ENCODE data around the gene STOML1. TPM values are rescaled to one million over a fixed set of nuclear protein-coding genes. Genes with fewer than 3 reads are reported as not detected.
A peak's percentile ranks its signal among the peaks of the same experiment; 100 is the strongest.

The STOML1 gene
- total RNA-seq, 5 donors from 2014 or later (not counting 1 experiment from before 2014, with no cell fraction given) = 5.1 to 13.4 (median 12.0) TPM

GRCh38 chr15:74037171-74038117, 45.3 kb upstream of the STOML1 start:
- 96% methylated on average over 17 of the region's 21 CpGs for WGBS (ENCODE audit: insufficient coverage)
- no peaks in the 10 kb centered on the region for H3K9me3 Mint-ChIP-seq
- CTCF ChIA-PET = interaction anchor here in 1 of 2 donors (1.0 kb wide), 1 partner anchor 64 kb away, joined by 5 read pairs; no protein-coding TSS in a partner anchor
- Histone ChIP-seq H3K36me3 (ENCODE audit: control insufficient read depth in 2 of 2, extremely low read depth in 1 of 2, insufficient read depth in 1 of 2, low read length in 1 of 2) (peaks cover 20 to 54% of the 10 kb centered on the region in 2 donors), H3K27me3 (replicated peaks in 1 of 2; ENCODE audit: control insufficient read depth in 2 of 2, extremely low read depth in 1 of 2, insufficient read depth in 2 of 2, low read length in 1 of 2) (no peaks in the 10 kb centered on the region), H3K4me1 (ENCODE audit: control insufficient read depth in 1 of 2, extremely low read depth in 1 of 2, insufficient read depth in 2 of 2, low read length in 2 of 2) (no peaks in the 10 kb centered on the region), H3K9me3 (no peaks in the 10 kb centered on the region), H3K27ac (ENCODE audit: low read length) (no peak overlapping the region), H3K4me3 (ENCODE audit: control insufficient read depth in 1 of 2, extremely low read depth in 1 of 2, low read length in 1 of 2) (no peak overlapping the region)
- H3K27ac Mint-ChIP-seq = no peak overlapping the region
- H3K27me3 Mint-ChIP-seq = no peaks in the 10 kb centered on the region
- DNase-seq (no peak), ATAC-seq (replicated peaks in 1 of 4) (no peak)
- POLR2A ChIA-PET = interaction anchor here in 1 of 2 donors (0.6 kb wide), 1 partner anchor 11 kb away, joined by 11 read pairs; no protein-coding TSS in a partner anchor
- no peak overlapping the region for H3K4me3 Mint-ChIP-seq
- no peaks in the 10 kb centered on the region for H3K4me1 Mint-ChIP-seq
- peaks cover 42% of the 10 kb centered on the region for H3K36me3 Mint-ChIP-seq

GRCh38 chr15:74036271-74037170, 44.4 kb upstream of the STOML1 start:
- Histone ChIP-seq H3K9me3 (no peaks in the 10 kb centered on the region), H3K27me3 (replicated peaks in 1 of 2; ENCODE audit: control insufficient read depth in 2 of 2, extremely low read depth in 1 of 2, insufficient read depth in 2 of 2, low read length in 1 of 2) (no peaks in the 10 kb centered on the region), H3K36me3 (ENCODE audit: control insufficient read depth in 2 of 2, extremely low read depth in 1 of 2, insufficient read depth in 1 of 2, low read length in 1 of 2) (peaks cover 20 to 62% of the 10 kb centered on the region in 2 donors), H3K4me1 (ENCODE audit: control insufficient read depth in 1 of 2, extremely low read depth in 1 of 2, insufficient read depth in 2 of 2, low read length in 2 of 2) (no peaks in the 10 kb centered on the region), H3K4me3 (ENCODE audit: control insufficient read depth in 1 of 2, extremely low read depth in 1 of 2, low read length in 1 of 2) (no peak overlapping the region), H3K27ac (ENCODE audit: low read length) (no peak overlapping the region)
- Mint-ChIP-seq H3K9me3 (no peaks in the 10 kb centered on the region), H3K4me3 (no peak overlapping the region), H3K27ac (peak overlapping the region in 1 of 2 donors; percentile 39), H3K36me3 (peaks cover 44% of the 10 kb centered on the region), H3K27me3 (no peaks in the 10 kb centered on the region), H3K4me1 (no peaks in the 10 kb centered on the region)
- 97% methylated on average over 16 of the region's 21 CpGs for WGBS (ENCODE audit: insufficient coverage)
- ATAC-seq (replicated peaks in 1 of 4) (no peak), DNase-seq (no peak)
- CTCF ChIA-PET = no interaction called here
- POLR2A ChIA-PET = no interaction called here

GRCh38 chr15:74035121-74036017, 43.3 kb upstream of the STOML1 start:
- no peak overlapping the region for H3K27ac ChIP-seq (ENCODE audit: low read length)
- POLR2A ChIA-PET = no interaction called here
- Mint-ChIP-seq H3K9me3 (no peaks in the 10 kb centered on the region), H3K27me3 (no peaks in the 10 kb centered on the region), H3K4me3 (no peak overlapping the region), H3K36me3 (peaks cover 47% of the 10 kb centered on the region), H3K4me1 (no peaks in the 10 kb centered on the region), H3K27ac (no peak overlapping the region)
- no peak for DNase-seq
- H3K36me3 ChIP-seq (ENCODE audit: control insufficient read depth in 2 of 2, extremely low read depth in 1 of 2, insufficient read depth in 1 of 2, low read length in 1 of 2) = peaks cover 20 to 66% of the 10 kb centered on the region in 2 donors
- no peaks in the 10 kb centered on the region for H3K27me3 ChIP-seq (replicated peaks in 1 of 2; ENCODE audit: control insufficient read depth in 2 of 2, extremely low read depth in 1 of 2, insufficient read depth in 2 of 2, low read length in 1 of 2)
- WGBS (ENCODE audit: insufficient coverage) = 95% methylated on average over 28 of the region's 28 CpGs
- CTCF ChIA-PET = no interaction called here
- H3K9me3 ChIP-seq = no peaks in the 10 kb centered on the region
- no peaks in the 10 kb centered on the region for H3K4me1 ChIP-seq (ENCODE audit: control insufficient read depth in 1 of 2, extremely low read depth in 1 of 2, insufficient read depth in 2 of 2, low read length in 2 of 2)
- H3K4me3 ChIP-seq (ENCODE audit: control insufficient read depth in 1 of 2, extremely low read depth in 1 of 2, low read length in 1 of 2) = no peak overlapping the region
- ATAC-seq (replicated peaks in 1 of 4) = no peak

- Histone ChIP-seq H3K36me3 (ENCODE audit: control insufficient read depth in 2 of 2, extremely low read depth in 1 of 2, insufficient read depth in 1 of 2, low read length in 1 of 2) (peaks cover 20 to 73% of the 10 kb centered on the region in 2 donors), H3K9me3 (no peaks in the 10 kb centered on the region), H3K27ac (ENCODE audit: low read length) (no peak overlapping the region), H3K4me1 (ENCODE audit: control insufficient read depth in 1 of 2, extremely low read depth in 1 of 2, insufficient read depth in 2 of 2, low read length in 2 of 2) (no peaks in the 10 kb centered on the region), H3K4me3 (ENCODE audit: control insufficient read depth in 1 of 2, extremely low read depth in 1 of 2, low read length in 1 of 2) (no peak overlapping the region), H3K27me3 (replicated peaks in 1 of 2; ENCODE audit: control insufficient read depth in 2 of 2, extremely low read depth in 1 of 2, insufficient read depth in 2 of 2, low read length in 1 of 2) (no peaks in the 10 kb centered on the region)
- ChIA-PET CTCF (no interaction called here), POLR2A (no interaction called here)
- Mint-ChIP-seq H3K27ac (no peak overlapping the region), H3K9me3 (no peaks in the 10 kb centered on the region), H3K4me3 (no peak overlapping the region), H3K4me1 (no peaks in the 10 kb centered on the region), H3K36me3 (peaks cover 47% of the 10 kb centered on the region), H3K27me3 (no peaks in the 10 kb centered on the region)
- WGBS (ENCODE audit: insufficient coverage) = 95% methylated on average over 8 of the region's 10 CpGs
- no peak for ATAC-seq (replicated peaks in 1 of 4)
- DNase-seq = no peak
Observed at GRCh38 chr15:74034206-74034755, 42.2 kb upstream of the STOML1 start.

- Mint-ChIP-seq H3K4me3 (no peak overlapping the region), H3K27ac (peak overlapping the region in 1 of 2 donors; percentile 44), H3K27me3 (no peaks in the 10 kb centered on the region), H3K9me3 (no peaks in the 10 kb centered on the region), H3K36me3 (peaks cover 49% of the 10 kb centered on the region), H3K4me1 (no peaks in the 10 kb centered on the region)
- Histone ChIP-seq H3K4me1 (ENCODE audit: control insufficient read depth in 1 of 2, extremely low read depth in 1 of 2, insufficient read depth in 2 of 2, low read length in 2 of 2) (no peaks in the 10 kb centered on the region), H3K27ac (ENCODE audit: low read length) (no peak overlapping the region), H3K27me3 (replicated peaks in 1 of 2; ENCODE audit: control insufficient read depth in 2 of 2, extremely low read depth in 1 of 2, insufficient read depth in 2 of 2, low read length in 1 of 2) (no peaks in the 10 kb centered on the region), H3K9me3 (no peaks in the 10 kb centered on the region), H3K36me3 (ENCODE audit: control insufficient read depth in 2 of 2, extremely low read depth in 1 of 2, insufficient read depth in 1 of 2, low read length in 1 of 2) (peaks cover 20 to 81% of the 10 kb centered on the region in 2 donors), H3K4me3 (ENCODE audit: control insufficient read depth in 1 of 2, extremely low read depth in 1 of 2, low read length in 1 of 2) (no peak overlapping the region)
- ChIA-PET POLR2A (no interaction called here), CTCF (no interaction called here)
- WGBS (ENCODE audit: insufficient coverage) = 83% methylated on average over 2 of the region's 16 CpGs
- no peak for ATAC-seq (replicated peaks in 1 of 4)
- DNase-seq = no peak
Observed at GRCh38 chr15:74032606-74033561, 40.8 kb upstream of the STOML1 start.

Data from T-cell (primary cell).